Epithelial cell of proximal tubule (primary cell): Measurements from ENCODE around the gene GOLGA6C. TPM values are rescaled to one million over a fixed set of nuclear protein-coding genes. Genes with fewer than 3 reads are reported as not detected.
"Not testable (repeated sequence)": the region's sequence is repeated elsewhere in the genome, so short reads cannot be mapped to it uniquely, and the experiment has no call there.

Source experiments
- DNase-seq: peaks from one replicate; pipeline ENCODE4 v3.0.0-alpha.2; 2011; ENCODE audit warnings: low read depth
- H3K4me3 ChIP-seq: 2 replicates; pipeline ENCODE4 v1.5.1; 2011; ENCODE audit warnings: low read depth, mild to moderate bottlenecking, low read length
- CTCF ChIP-seq: conservative IDR thresholded peaks from 2 replicates; pipeline ENCODE4 v1.5.1; 2012; ENCODE audit warnings: low read depth, mild to moderate bottlenecking, low read length
- total RNA-seq: library from RNA; depleted of rRNA; stranded (reverse); fragments of >200 nt; gene quantifications from 2 replicates; pipeline ENCODE4 v1.2.3, GENCODE V29; 2015

The GOLGA6C gene
- total RNA-seq, 1 donor from 2014 or later, result not detected

GRCh38 chr15:75233504-75234190, 24.5 kb upstream of the GOLGA6C start:
- no peak for DNase-seq
- TF ChIP-seq CTCF, result no peak
- no peak overlapping the region for H3K4me3 ChIP-seq

GRCh38 chr15:75234191-75234810, 23.8 kb upstream of the GOLGA6C start:
- TF ChIP-seq CTCF, result no peak
- no peak overlapping the region for H3K4me3 ChIP-seq
- DNase-seq, result no peak

GRCh38 chr15:75235051-75235673, 23.0 kb upstream of the GOLGA6C start:
- DNase-seq, result no peak
- no peak overlapping the region for H3K4me3 ChIP-seq
- TF ChIP-seq CTCF, result no peak

- no peak overlapping the region for H3K4me3 ChIP-seq
- TF ChIP-seq CTCF, result no peak
- no peak for DNase-seq
Observed at GRCh38 chr15:75235760-75236729, 22.1 kb upstream of the GOLGA6C start.

GRCh38 chr15:75237316-75237982, 20.7 kb upstream of the GOLGA6C start:
- DNase-seq, result no peak
- no peak for TF ChIP-seq CTCF
- no peak overlapping the region for H3K4me3 ChIP-seq

GRCh38 chr15:75238150-75238549, 20.0 kb upstream of the GOLGA6C start:
- TF ChIP-seq CTCF, result no peak
- no peak for DNase-seq
- H3K4me3 ChIP-seq, result no peak overlapping the region

GRCh38 chr15:75245741-75246140, 12.4 kb upstream of the GOLGA6C start:
- H3K4me3 ChIP-seq, DNase-seq: not testable (repeated sequence)

GRCh38 chr15:75248991-75249390, 9.1 kb upstream of the GOLGA6C start:
- not testable (repeated sequence) for DNase-seq, H3K4me3 ChIP-seq
